ENCODE results near the gene SEC22A.

The SEC22A gene

GRCh38 chr3:123313889-123314288, 112.1 kb downstream of the SEC22A start:
- H3K27ac Mint-ChIP-seq, result no peak overlapping the region
- peaks cover 7% of the 10 kb centered on the region for H3K4me1 Mint-ChIP-seq
- no peaks in the 10 kb centered on the region for H3K36me3 Mint-ChIP-seq
- no peaks in the 10 kb centered on the region for H3K9me3 Mint-ChIP-seq
- peaks cover 27% of the 10 kb centered on the region for H3K27me3 Mint-ChIP-seq
- H3K4me3 Mint-ChIP-seq, result no peak overlapping the region
- no peak for ATAC-seq

DNA sequence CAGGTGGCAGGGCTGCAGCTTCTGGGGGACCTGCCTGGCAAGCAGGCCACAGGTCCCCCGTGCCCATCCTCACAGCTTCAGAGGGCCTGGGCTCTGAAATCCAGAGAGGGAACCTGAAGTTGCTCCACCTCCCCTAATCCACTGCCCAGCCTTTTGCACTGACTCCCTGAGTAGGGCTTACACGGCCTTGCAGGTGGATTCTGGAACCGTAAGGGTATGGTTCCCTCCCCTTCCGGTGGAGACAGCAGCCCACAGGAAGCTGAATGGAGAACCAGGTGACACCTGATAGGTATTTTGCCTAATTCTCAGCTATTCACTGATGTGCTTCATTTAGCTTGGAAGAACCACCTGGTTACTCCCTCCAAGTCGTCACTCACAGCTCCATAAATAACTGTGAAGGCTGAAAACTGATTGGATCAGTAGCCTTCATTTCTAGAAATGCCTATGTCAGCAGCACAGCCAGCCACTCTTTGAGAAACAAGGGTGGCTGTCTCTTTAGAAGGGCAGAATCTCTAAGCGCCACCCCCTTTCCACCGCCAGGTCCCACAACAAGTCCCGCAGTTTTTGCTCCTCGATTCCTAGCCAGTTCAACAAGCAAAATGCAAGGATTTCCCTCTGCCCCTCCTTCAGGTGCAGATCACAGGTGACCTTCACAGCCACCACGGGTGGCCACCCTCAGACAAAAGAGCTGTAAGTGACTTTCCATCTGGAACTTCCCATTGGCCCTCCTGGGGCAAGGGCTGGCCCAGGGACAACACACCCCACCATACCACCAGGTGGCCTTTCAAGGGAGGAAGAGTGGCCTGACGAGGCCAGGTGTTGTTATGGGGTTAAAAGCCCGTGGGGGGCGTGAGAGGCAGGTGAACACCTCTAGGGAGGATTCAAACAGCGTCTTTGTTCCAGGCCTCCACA, 112.9 kb downstream of the SEC22A start:
- no peaks in the 10 kb centered on the region for H3K36me3 Mint-ChIP-seq
- no peak overlapping the region for H3K27ac Mint-ChIP-seq
- ATAC-seq, result peak; percentile 13
- H3K9me3 Mint-ChIP-seq, result no peaks in the 10 kb centered on the region
- H3K4me1 Mint-ChIP-seq, result peaks cover 7% of the 10 kb centered on the region
- H3K27me3 Mint-ChIP-seq, result peaks cover 30% of the 10 kb centered on the region
- H3K4me3 Mint-ChIP-seq, result no peak overlapping the region

DNA sequence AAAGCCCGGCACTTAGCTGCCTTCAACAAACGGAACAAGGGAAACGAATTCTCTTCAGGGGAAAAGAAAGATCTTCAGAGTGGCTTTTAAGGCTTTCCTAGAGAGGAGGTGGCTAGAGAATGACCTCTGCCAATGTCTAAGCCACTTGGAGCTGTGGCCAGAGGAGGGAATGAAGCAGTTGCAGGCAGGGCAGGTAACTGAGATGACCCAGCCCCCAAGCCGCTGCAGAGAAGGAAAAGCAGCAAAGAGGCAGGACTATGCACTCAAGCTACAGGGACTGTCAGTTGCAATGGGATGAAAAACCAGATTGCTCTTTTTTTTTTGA, 113.5 kb downstream of the SEC22A start:
- H3K9me3 Mint-ChIP-seq, result no peaks in the 10 kb centered on the region
- peaks cover 36% of the 10 kb centered on the region for H3K27me3 Mint-ChIP-seq
- peaks cover 7% of the 10 kb centered on the region for H3K4me1 Mint-ChIP-seq
- H3K27ac Mint-ChIP-seq, result no peak overlapping the region
- no peak for ATAC-seq
- no peak overlapping the region for H3K4me3 Mint-ChIP-seq
- H3K36me3 Mint-ChIP-seq, result no peaks in the 10 kb centered on the region

- no peak overlapping the region for H3K4me3 Mint-ChIP-seq
- H3K27me3 Mint-ChIP-seq, result peaks cover 53% of the 10 kb centered on the region
- no peaks in the 10 kb centered on the region for H3K9me3 Mint-ChIP-seq
- no peak overlapping the region for H3K27ac Mint-ChIP-seq
- H3K4me1 Mint-ChIP-seq, result peaks cover 7% of the 10 kb centered on the region
- ATAC-seq, result no peak
- no peaks in the 10 kb centered on the region for H3K36me3 Mint-ChIP-seq
Observed at GRCh38 chr3:123317716-123318115, 116.0 kb downstream of the SEC22A start.

GRCh38 chr3:123318374-123318773, 116.6 kb downstream of the SEC22A start:
- no peak for ATAC-seq
- Mint-ChIP-seq H3K27ac (no peak overlapping the region), H3K36me3 (no peaks in the 10 kb centered on the region), H3K4me1 (peaks cover 7% of the 10 kb centered on the region), H3K4me3 (no peak overlapping the region), H3K27me3 (peaks cover 53% of the 10 kb centered on the region), H3K9me3 (no peaks in the 10 kb centered on the region)

DNA sequence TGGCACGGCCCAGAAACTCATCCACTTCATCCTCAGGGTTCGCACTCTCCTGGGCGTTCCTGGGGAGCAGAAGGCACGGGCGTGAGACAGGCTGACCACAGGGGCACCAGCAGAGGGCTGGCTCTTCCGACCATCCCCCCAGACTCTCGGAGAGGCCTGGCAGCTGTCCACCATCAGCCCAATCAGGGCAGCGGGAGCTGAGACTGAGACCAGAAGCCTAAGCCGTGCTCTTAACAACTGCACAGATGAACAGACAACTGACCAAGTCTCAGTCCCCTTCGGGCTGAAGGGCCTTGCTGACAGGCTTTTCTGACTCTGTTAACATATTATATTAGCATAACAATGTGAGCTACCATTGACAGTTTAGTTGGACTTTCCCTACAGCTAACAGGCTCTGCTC, 118.0 kb downstream of the SEC22A start:
- no peak overlapping the region for H3K27ac Mint-ChIP-seq
- H3K36me3 Mint-ChIP-seq, result no peaks in the 10 kb centered on the region
- H3K4me1 Mint-ChIP-seq, result peaks cover 5% of the 10 kb centered on the region
- H3K9me3 Mint-ChIP-seq, result no peaks in the 10 kb centered on the region
- no peak for ATAC-seq
- H3K27me3 Mint-ChIP-seq, result peaks cover 57% of the 10 kb centered on the region
- H3K4me3 Mint-ChIP-seq, result no peak overlapping the region

GRCh38 chr3:123320221-123320620, 118.5 kb downstream of the SEC22A start:
- Mint-ChIP-seq H3K4me1 (peaks cover under 1% of the 10 kb centered on the region), H3K9me3 (no peaks in the 10 kb centered on the region), H3K4me3 (no peak overlapping the region), H3K36me3 (no peaks in the 10 kb centered on the region), H3K27ac (no peak overlapping the region), H3K27me3 (peaks cover 53% of the 10 kb centered on the region)
- ATAC-seq, result no peak

GRCh38 chr3:123321806-123322205, 120.1 kb downstream of the SEC22A start:
- no peaks in the 10 kb centered on the region for H3K9me3 Mint-ChIP-seq
- no peak overlapping the region for H3K27ac Mint-ChIP-seq
- H3K27me3 Mint-ChIP-seq, result peaks cover 46% of the 10 kb centered on the region
- no peaks in the 10 kb centered on the region for H3K36me3 Mint-ChIP-seq
- peaks cover 5% of the 10 kb centered on the region for H3K4me1 Mint-ChIP-seq
- ATAC-seq, result no peak
- no peak overlapping the region for H3K4me3 Mint-ChIP-seq

DNA sequence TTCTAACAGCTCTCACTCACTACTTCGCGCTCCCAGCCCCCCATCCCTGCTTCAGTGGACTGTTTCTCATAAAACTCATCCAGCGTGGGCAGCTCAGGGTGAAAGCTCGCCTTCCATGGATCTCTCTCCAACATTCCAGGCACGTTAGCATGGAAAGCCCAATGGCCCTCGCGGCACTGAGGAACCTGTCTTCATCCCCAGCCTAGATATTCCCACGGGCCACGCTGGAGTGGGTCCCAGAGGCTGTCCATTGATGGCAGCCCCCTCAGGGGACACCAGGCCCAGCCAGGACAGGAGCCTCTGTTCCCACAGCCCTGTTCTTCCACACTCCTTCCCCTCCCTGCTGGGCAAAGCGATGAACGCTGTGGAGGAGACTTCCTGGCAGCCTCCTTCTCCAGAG, 121.1 kb downstream of the SEC22A start:
- H3K4me1 Mint-ChIP-seq, result peaks cover 8% of the 10 kb centered on the region
- no peak overlapping the region for H3K27ac Mint-ChIP-seq
- no peak for ATAC-seq
- peaks cover 48% of the 10 kb centered on the region for H3K27me3 Mint-ChIP-seq
- H3K9me3 Mint-ChIP-seq, result no peaks in the 10 kb centered on the region
- no peak overlapping the region for H3K4me3 Mint-ChIP-seq
- no peaks in the 10 kb centered on the region for H3K36me3 Mint-ChIP-seq
